HL-60 (cell line): ENCODE results near the gene TRIM9.

ENCODE experiments used
- DNase-seq, 2 experiments: peaks; one replicate each; pipeline ENCODE4 v3.0.0-alpha.2; 2010 to 2020; ENCODE audit warnings: low read depth in 1 of 2, low spot score in 1 of 2
- H3K27ac ChIP-seq: fragments of 250-450 bp; sonication (Bioruptor Pico); replicated peaks from 2 replicates; pipeline ENCODE4 v1.5.1; 2020; ENCODE audit warnings: mild to moderate bottlenecking, moderate library complexity
- H3K27me3 ChIP-seq: fragments of 250-450 bp; sonication (Bioruptor Pico); 2 replicates; pipeline ENCODE4 v1.5.1; 2021; ENCODE audit warnings: mild to moderate bottlenecking, moderate library complexity; ENCODE audit not compliant: insufficient read depth, poor library complexity, severe bottlenecking
- H3K4me3 ChIP-seq: replicated peaks from 2 replicates; pipeline ENCODE4 v1.5.1; 2011; ENCODE audit warnings: mild to moderate bottlenecking, control low read depth, low read length; ENCODE audit not compliant: insufficient read depth
- CTCF ChIP-seq: IDR thresholded peaks from one replicate; pipeline ENCODE4 v1.5.1; 2011; ENCODE audit warnings: low read length, control low read depth, inconsistent platforms; ENCODE audit not compliant: insufficient read depth
- GABPA ChIP-seq: IDR thresholded peaks from 2 replicates; pipeline ENCODE4 v1.6.1; 2012; ENCODE audit warnings: low read depth
- POLR2AphosphoS5 ChIP-seq: IDR thresholded peaks from 2 replicates; pipeline ENCODE4 v1.6.1; 2012; ENCODE audit warnings: low read depth
- REST ChIP-seq: IDR thresholded peaks from 2 replicates; pipeline ENCODE4 v1.6.1; 2012; ENCODE audit warnings: low read depth; ENCODE audit not compliant: insufficient replicate concordance
- SPI1 ChIP-seq: IDR thresholded peaks from 2 replicates; pipeline ENCODE4 v1.6.1; 2012; ENCODE audit warnings: low read depth, mild to moderate bottlenecking, borderline replicate concordance

The TRIM9 gene

GRCh38 chr14:51084507-51084906, 10.4 kb downstream of the TRIM9 start:
- Histone ChIP-seq H3K27ac (no peak overlapping the region), H3K4me3 (no peak overlapping the region), H3K27me3 (peaks cover 6% of the 10 kb centered on the region)
- DNase-seq: no peak
- TF ChIP-seq SPI1 (no peak), CTCF (no peak), GABPA (no peak), POLR2AphosphoS5 (no peak), REST (no peak)

GRCh38 chr14:51082349-51082748, 12.6 kb downstream of the TRIM9 start:
- H3K27me3 ChIP-seq: peaks cover 4% of the 10 kb centered on the region
- DNase-seq: no peak
- no peak overlapping the region for H3K4me3 ChIP-seq
- TF ChIP-seq REST: no peak
- no peak for TF ChIP-seq POLR2AphosphoS5
- no peak for TF ChIP-seq CTCF
- no peak for TF ChIP-seq SPI1
- TF ChIP-seq GABPA: no peak
- no peak overlapping the region for H3K27ac ChIP-seq

GRCh38 chr14:51081712-51082111, 13.2 kb downstream of the TRIM9 start:
- Histone ChIP-seq H3K27ac (no peak overlapping the region), H3K4me3 (no peak overlapping the region), H3K27me3 (peaks cover 4% of the 10 kb centered on the region)
- DNase-seq: no peak
- no peak for TF ChIP-seq GABPA
- TF ChIP-seq CTCF: no peak
- TF ChIP-seq REST: no peak
